ENCODE data around the gene TXNRD3.

GRCh38 chr3:126655887-126656286 is 963 bp upstream of the TXNRD3 start:
- TF ChIP-seq CTCF (IDR thresholded peaks at IDR 0.05) (no peak), ZNF512 (CRISPR knock-in tag; IDR thresholded peaks at IDR 0.05; ENCODE audit: borderline replicate concordance) (no peak), ZSCAN18 (CRISPR knock-in tag; IDR thresholded peaks at IDR 0.05) (no peak), JUN (CRISPR knock-in tag; IDR thresholded peaks at IDR 0.05) (no peak), NR2C2 (CRISPR knock-in tag; IDR thresholded peaks at IDR 0.05) (no peak), STAT6 (CRISPR knock-in tag; conservative IDR thresholded peaks at IDR 0.05; ENCODE audit: low read depth) (no peak), NR1H2 (CRISPR knock-in tag; IDR thresholded peaks at IDR 0.05) (no peak), USF1 (CRISPR knock-in tag; IDR thresholded peaks at IDR 0.05) (no peak), ZNF121 (CRISPR knock-in tag; IDR thresholded peaks at IDR 0.05) (no peak), USF2 (CRISPR knock-in tag; IDR thresholded peaks at IDR 0.05) (no peak), ZNF396 (CRISPR knock-in tag; IDR thresholded peaks at IDR 0.05; ENCODE audit: borderline replicate concordance) (no peak), E2F1 (CRISPR knock-in tag; IDR thresholded peaks at IDR 0.05) (no peak), ZNF317 (CRISPR knock-in tag; IDR thresholded peaks at IDR 0.05; ENCODE audit: borderline replicate concordance, low read depth) (no peak), PREB (CRISPR knock-in tag; IDR thresholded peaks at IDR 0.05; ENCODE audit: borderline replicate concordance) (no peak)

All from WTC11 (cell line).